ENCODE results near the gene LYSMD4. TPM values are rescaled to one million over a fixed set of nuclear protein-coding genes. Genes with fewer than 3 reads are reported as not detected.
"Not testable (repeated sequence)": the region's sequence is repeated elsewhere in the genome, so short reads cannot be mapped to it uniquely, and the experiment has no call there.

LYSMD4 gene
- total RNA-seq = 10 to 100 TPM; 12.5 to 12.9 TPM

- peaks cover 0 to 19% of the 10 kb centered on the region in 2 donors for H3K4me1 ChIP-seq
- H3K9me3 ChIP-seq = no peaks in the 10 kb centered on the region
- H3K36me3 ChIP-seq = peaks cover 8% of the 10 kb centered on the region
- H3K27me3 ChIP-seq = no peaks in the 10 kb centered on the region
- H3K4me3 ChIP-seq = peak within 1 kb of the TSS; percentile 90 to 98
- TF ChIP-seq CTCF (IDR thresholded peaks at IDR 0.05) = no peak
- DNase-seq (ENCODE audit: low spot score) = peak; percentile 97
- peak within 1 kb of the TSS; percentile 91 to 99 for H3K27ac ChIP-seq
Observed at GRCh38 chr15:99733268-99734039, at the start of gene LYSMD4. TSS of gene LYSMD4 (minus strand) at chr15:99733437. CDS start at chr15:99731999, 1,438 bp downstream.

- not testable (repeated sequence) for H3K9me3 ChIP-seq; H3K27me3 ChIP-seq; H3K27ac ChIP-seq; H3K36me3 ChIP-seq; H3K4me1 ChIP-seq; H3K4me3 ChIP-seq; DNase-seq (ENCODE audit: low spot score)
Observed at GRCh38 chr15:99782029-99782428, 48.8 kb upstream of the LYSMD4 start.

GRCh38 chr15:99777144-99777543 lies 43.9 kb upstream of the LYSMD4 start:
- no peak overlapping the region for H3K27ac ChIP-seq
- no peaks in the 10 kb centered on the region for H3K36me3 ChIP-seq
- H3K9me3 ChIP-seq = no peaks in the 10 kb centered on the region
- no peak overlapping the region for H3K4me3 ChIP-seq
- DNase-seq (ENCODE audit: low spot score) = no peak
- no peaks in the 10 kb centered on the region for H3K27me3 ChIP-seq
- H3K4me1 ChIP-seq = no peaks in the 10 kb centered on the region
- TF ChIP-seq CTCF (IDR thresholded peaks at IDR 0.05) = no peak

- Histone ChIP-seq H3K9me3 (no peaks in the 10 kb centered on the region), H3K4me3 (no peak overlapping the region), H3K27me3 (no peaks in the 10 kb centered on the region), H3K4me1 (no peaks in the 10 kb centered on the region), H3K27ac (no peak overlapping the region), H3K36me3 (no peaks in the 10 kb centered on the region)
- no peak for TF ChIP-seq CTCF (IDR thresholded peaks at IDR 0.05)
- DNase-seq (ENCODE audit: low spot score) = no peak
Observed at GRCh38 chr15:99764522-99764921, 31.3 kb upstream of the LYSMD4 start.

- no peak for TF ChIP-seq CTCF (IDR thresholded peaks at IDR 0.05)
- Histone ChIP-seq H3K27ac (no peak overlapping the region), H3K27me3 (no peaks in the 10 kb centered on the region), H3K4me1 (no peaks in the 10 kb centered on the region), H3K36me3 (no peaks in the 10 kb centered on the region), H3K4me3 (no peak overlapping the region), H3K9me3 (no peaks in the 10 kb centered on the region)
- DNase-seq (ENCODE audit: low spot score) = no peak
Observed at GRCh38 chr15:99763827-99764226, 30.6 kb upstream of the LYSMD4 start.

GRCh38 chr15:99762288-99762687 lies 29.1 kb upstream of the LYSMD4 start:
- DNase-seq (ENCODE audit: low spot score) = no peak
- no peak overlapping the region for H3K27ac ChIP-seq
- H3K9me3 ChIP-seq = no peaks in the 10 kb centered on the region
- no peaks in the 10 kb centered on the region for H3K27me3 ChIP-seq
- no peak for TF ChIP-seq CTCF (IDR thresholded peaks at IDR 0.05)
- H3K4me3 ChIP-seq = no peak overlapping the region
- no peaks in the 10 kb centered on the region for H3K4me1 ChIP-seq
- no peaks in the 10 kb centered on the region for H3K36me3 ChIP-seq
